ENCODE data around the gene TCTN2. TPM values are rescaled to one million over a fixed set of nuclear protein-coding genes. Genes with fewer than 3 reads are reported as not detected.

Gene TCTN2
- total RNA-seq, 1 donor = 13.0 TPM

DNA sequence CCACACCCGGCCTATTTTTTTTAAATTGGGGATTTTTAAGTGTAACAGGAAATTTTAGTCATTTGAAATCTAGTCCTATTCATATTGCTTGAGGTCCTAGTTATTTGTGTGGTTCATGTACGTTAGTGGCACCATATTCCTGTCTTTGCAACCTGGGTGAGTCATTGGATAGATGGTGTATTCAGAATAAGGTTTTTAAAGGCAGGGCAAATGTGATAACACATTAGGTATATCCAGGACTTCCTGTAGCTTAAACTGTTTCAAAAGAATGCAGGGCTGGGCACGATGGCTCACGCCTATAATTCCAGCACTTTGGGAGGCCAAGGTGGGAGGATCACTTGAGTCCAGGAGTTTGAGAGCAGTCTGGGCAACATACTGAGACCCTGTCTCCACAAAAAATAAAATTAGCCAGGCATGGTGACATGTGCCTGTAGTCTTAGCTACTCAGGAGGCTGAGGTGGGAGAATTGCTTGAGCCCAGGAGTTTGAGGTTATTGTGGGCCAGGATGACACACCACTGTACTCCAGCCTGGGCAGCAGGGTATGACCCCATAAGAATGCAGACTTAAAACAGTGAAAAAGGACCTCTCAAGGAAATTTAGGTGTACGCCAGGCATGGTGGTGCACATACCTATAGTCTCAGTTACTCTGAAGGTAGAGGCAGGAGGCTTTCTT lies 49.4 kb downstream of the TCTN2 start:
- no peak overlapping the region for H3K4me3 ChIP-seq (ENCODE audit: low read depth, low read length)
- DNase-seq (ENCODE audit: low read depth) = no peak
- no peak for TF ChIP-seq CTCF (IDR thresholded peaks at IDR 0.05; ENCODE audit: insufficient read depth, low read depth, low read length)

DNA sequence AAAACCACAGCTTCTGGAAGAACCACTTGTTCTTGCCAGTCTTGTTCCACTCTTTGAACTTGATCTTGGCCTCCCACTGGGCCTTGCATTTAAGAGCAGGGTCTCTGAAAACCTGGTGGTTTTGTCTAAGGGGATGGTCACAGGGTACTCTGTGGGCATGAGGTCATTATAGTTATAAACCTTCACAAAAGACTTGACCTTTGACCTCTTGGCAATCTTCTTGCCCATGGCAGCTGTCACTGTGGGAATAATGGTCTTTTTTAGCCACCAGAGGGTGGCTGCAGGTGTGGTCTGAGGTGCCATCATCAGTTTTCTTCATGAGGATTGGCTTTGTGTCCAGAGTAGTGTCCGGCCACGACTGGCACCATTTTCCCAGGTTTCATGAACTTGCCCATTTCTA lies 50.3 kb downstream of the TCTN2 start:
- DNase-seq (ENCODE audit: low read depth) = no peak
- TF ChIP-seq CTCF (IDR thresholded peaks at IDR 0.05; ENCODE audit: insufficient read depth, low read depth, low read length) = no peak
- no peak overlapping the region for H3K4me3 ChIP-seq (ENCODE audit: low read depth, low read length)

DNA sequence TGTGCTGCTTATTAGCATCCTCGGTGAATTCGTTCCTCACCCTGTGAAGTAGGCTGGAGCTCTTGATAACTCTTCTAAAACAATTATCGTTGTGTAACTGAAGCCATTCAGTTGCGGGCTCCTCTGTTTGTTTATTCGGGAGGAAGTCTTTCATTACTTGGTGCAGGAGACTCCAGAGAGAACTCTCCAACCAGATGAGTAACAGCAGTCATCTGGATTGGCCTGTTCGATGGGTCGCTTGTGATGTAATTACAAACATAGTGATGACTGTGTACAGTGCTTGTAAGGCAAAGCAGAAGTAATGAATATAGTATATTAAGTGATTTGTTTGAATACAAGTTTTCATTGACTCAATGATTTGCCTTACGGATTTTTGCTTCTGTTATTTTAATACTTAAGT lies 52.1 kb downstream of the TCTN2 start:
- no peak for TF ChIP-seq CTCF (IDR thresholded peaks at IDR 0.05; ENCODE audit: insufficient read depth, low read depth, low read length)
- H3K4me3 ChIP-seq (ENCODE audit: low read depth, low read length) = no peak overlapping the region
- DNase-seq (ENCODE audit: low read depth) = no peak

DNA sequence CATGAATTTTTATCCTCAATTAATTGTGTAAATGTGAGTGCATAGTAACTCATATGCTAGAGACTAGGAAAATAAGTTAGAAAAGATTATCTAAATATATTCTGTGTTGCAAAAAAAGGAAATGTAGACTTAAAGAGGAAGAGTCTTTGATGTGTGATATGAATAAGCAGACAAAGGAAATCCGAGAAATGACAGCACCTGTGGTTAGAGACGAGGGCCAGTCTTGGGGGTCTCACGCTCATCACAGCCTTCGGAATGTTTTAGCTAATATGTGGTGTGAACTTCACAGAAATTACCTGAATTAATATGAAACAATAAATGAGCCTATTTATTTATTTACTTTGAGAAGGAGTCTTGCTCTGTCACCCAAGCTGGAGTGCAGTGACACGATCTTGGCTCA lies 52.9 kb downstream of the TCTN2 start:
- no peak for DNase-seq (ENCODE audit: low read depth)
- TF ChIP-seq CTCF (IDR thresholded peaks at IDR 0.05; ENCODE audit: insufficient read depth, low read depth, low read length) = no peak
- H3K4me3 ChIP-seq (ENCODE audit: low read depth, low read length) = no peak overlapping the region

DNA sequence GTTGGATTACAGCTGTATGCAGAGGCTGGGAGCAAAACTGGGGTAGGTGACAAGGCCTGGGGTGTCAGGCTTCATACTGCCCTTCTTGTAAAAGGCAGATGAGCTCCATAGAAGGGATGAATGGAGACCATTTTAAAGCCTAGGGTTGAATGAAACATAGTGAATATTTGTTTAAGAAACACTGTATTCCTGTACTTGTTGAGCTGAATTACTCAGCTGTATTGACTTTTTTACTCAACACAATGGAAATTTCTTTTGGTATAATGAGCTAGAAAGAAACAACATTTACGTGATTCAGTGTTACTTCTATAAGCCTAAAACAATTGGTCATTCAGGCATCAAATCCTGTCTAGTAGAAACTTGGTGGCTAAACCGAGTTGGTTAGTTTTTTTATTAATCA lies 55.3 kb downstream of the TCTN2 start:
- no peak overlapping the region for H3K4me3 ChIP-seq (ENCODE audit: low read depth, low read length)
- no peak for TF ChIP-seq CTCF (IDR thresholded peaks at IDR 0.05; ENCODE audit: insufficient read depth, low read depth, low read length)
- no peak for DNase-seq (ENCODE audit: low read depth)

GRCh38 chr12:123726962-123727361 lies 56.0 kb downstream of the TCTN2 start:
- H3K4me3 ChIP-seq (ENCODE audit: low read depth, low read length) = no peak overlapping the region
- TF ChIP-seq CTCF (IDR thresholded peaks at IDR 0.05; ENCODE audit: insufficient read depth, low read depth, low read length) = no peak
- no peak for DNase-seq (ENCODE audit: low read depth)

- DNase-seq (ENCODE audit: low read depth) = no peak
- no peak overlapping the region for H3K4me3 ChIP-seq (ENCODE audit: low read depth, low read length)
These were observed 57.0 kb downstream of the TCTN2 start for GRCh38 chr12:123727878-123728277.

More at GRCh38 chr12:123727878-123728277, 57.0 kb downstream of the TCTN2 start:
- TF ChIP-seq CTCF (IDR thresholded peaks at IDR 0.05; ENCODE audit: insufficient read depth, low read depth, low read length) = no peak

Data from fibroblast of villous mesenchyme (primary cell).